ENCODE data around the gene PCDHA1. TPM values are rescaled to one million over a fixed set of nuclear protein-coding genes. Genes with fewer than 3 reads are reported as not detected.
"Not testable (repeated sequence)": the region's sequence is repeated elsewhere in the genome, so short reads cannot be mapped to it uniquely, and the experiment has no call there.

PCDHA1 gene
- total RNA-seq, 1 experiment from 2014 or later, result not detected

- H3K4me1 Mint-ChIP-seq (ENCODE audit: insufficient read depth, unreplicated experiment); H3K36me3 Mint-ChIP-seq (ENCODE audit: insufficient read depth, unreplicated experiment); H3K4me3 Mint-ChIP-seq (ENCODE audit: unreplicated experiment); H3K9me3 Mint-ChIP-seq (ENCODE audit: unreplicated experiment); POLR2A ChIA-PET; H3K27me3 Mint-ChIP-seq (ENCODE audit: insufficient read depth, unreplicated experiment); H3K27ac Mint-ChIP-seq (ENCODE audit: low read depth, unreplicated experiment); BruUV-seq (replicated peaks): not testable (repeated sequence)
- intact Hi-C loops (cut with micrococcal nuclease), result loop anchor here (1.0 kb wide), 1 partner anchor 193 kb away; no protein-coding TSS in a partner anchor
- CTCF ChIA-PET, result interaction anchor here (0.5 to 0.6 kb wide), 2 partner anchors 65 to 174 kb away, joined by 3 to 6 read pairs; no protein-coding TSS in a partner anchor
- TF ChIP-seq CTCF (IDR thresholded peaks at IDR 0.05; ENCODE audit: unreplicated experiment), result peak; percentile 24
- DNase-seq (ENCODE audit: unreplicated experiment), result peak; percentile 11
Observed at GRCh38 chr5:140848139-140849102, 62.5 kb downstream of the PCDHA1 start, which contains the start of gene PCDHA9. TSS of gene PCDHA9 (plus strand) at chr5:140848382. CDS start at chr5:140848496, 114 bp downstream.

GRCh38 chr5:140849831-140850634, 64.1 kb downstream of the PCDHA1 start:
- not testable (repeated sequence) for H3K4me3 Mint-ChIP-seq (ENCODE audit: unreplicated experiment)

GRCh38 chr5:140855772-140856674, 70.1 kb downstream of the PCDHA1 start, which contains the start of gene PCDHA10:
TSS of gene PCDHA10 (plus strand) at chr5:140855897. CDS start at chr5:140856049, 152 bp downstream.
- Mint-ChIP-seq H3K27ac (ENCODE audit: low read depth, unreplicated experiment) (no peak within 1 kb of the TSS), H3K27me3 (ENCODE audit: insufficient read depth, unreplicated experiment) (no peaks in the 10 kb centered on the region), H3K36me3 (ENCODE audit: insufficient read depth, unreplicated experiment) (no peaks in the 10 kb centered on the region), H3K4me3 (ENCODE audit: unreplicated experiment) (no peak within 1 kb of the TSS), H3K4me1 (ENCODE audit: insufficient read depth, unreplicated experiment) (no peaks in the 10 kb centered on the region), H3K9me3 (ENCODE audit: unreplicated experiment) (peaks cover 16% of the 10 kb centered on the region)
- peak; percentile 26 for DNase-seq (ENCODE audit: unreplicated experiment)
- peak; percentile 7 for TF ChIP-seq CTCF (IDR thresholded peaks at IDR 0.05; ENCODE audit: unreplicated experiment)
- POLR2A ChIA-PET, result interaction anchor here (0.7 to 1.0 kb wide), 3 partner anchors 17 to 185 kb away, joined by 3 read pairs; no protein-coding TSS in a partner anchor
- no TSS peak for BruUV-seq (replicated peaks)
- CTCF ChIA-PET, result interaction anchor here (1.1 to 1.4 kb wide), 2 partner anchors 20 to 184 kb away, joined by 3 to 4 read pairs; no protein-coding TSS in a partner anchor
- intact Hi-C loops (cut with micrococcal nuclease), result no loop called here

More at GRCh38 chr5:140849831-140850634, 64.1 kb downstream of the PCDHA1 start:
- H3K36me3 Mint-ChIP-seq (ENCODE audit: insufficient read depth, unreplicated experiment); H3K9me3 Mint-ChIP-seq (ENCODE audit: unreplicated experiment); BruUV-seq (replicated peaks); POLR2A ChIA-PET; H3K27me3 Mint-ChIP-seq (ENCODE audit: insufficient read depth, unreplicated experiment); DNase-seq (ENCODE audit: unreplicated experiment); H3K4me1 Mint-ChIP-seq (ENCODE audit: insufficient read depth, unreplicated experiment); H3K27ac Mint-ChIP-seq (ENCODE audit: low read depth, unreplicated experiment); intact Hi-C loops (cut with micrococcal nuclease): not testable (repeated sequence)
- CTCF ChIA-PET, result interaction anchor here (0.6 to 0.7 kb wide), 2 partner anchors 44 to 160 kb away, joined by 3 read pairs; no protein-coding TSS in a partner anchor
